ENCODE measurements around the gene AHRR. TPM values are rescaled to one million over a fixed set of nuclear protein-coding genes. Genes with fewer than 3 reads are reported as not detected.
"Not testable (repeated sequence)": the region's sequence is repeated elsewhere in the genome, so short reads cannot be mapped to it uniquely, and the experiment has no call there.

The AHRR gene
- polyA plus RNA-seq, 10 donors, result 0.98 to 6.1 (median 2.4) TPM

- DNase-seq, result no peak
Measured at GRCh38 chr5:377326-377981, 55.9 kb downstream of the AHRR start.

- DNase-seq, result peak in 1 of 3 donors; percentile 38
Measured at GRCh38 chr5:378301-378891, 56.9 kb downstream of the AHRR start.

GRCh38 chr5:378976-379742 is 57.6 kb downstream of the AHRR start:
- no peak for DNase-seq

- DNase-seq, result no peak
Measured at GRCh38 chr5:380701-381309, 59.3 kb downstream of the AHRR start.

GRCh38 chr5:383066-383465 is 61.6 kb downstream of the AHRR start:
- no peak for DNase-seq

GRCh38 chr5:383621-384020 is 62.1 kb downstream of the AHRR start:
- DNase-seq, result no peak

GRCh38 chr5:384576-384975 is 63.1 kb downstream of the AHRR start:
- not testable (repeated sequence) for DNase-seq

- DNase-seq, result no peak
Measured at GRCh38 chr5:385321-385720, 63.8 kb downstream of the AHRR start.

GRCh38 chr5:386432-387341 is 65.2 kb downstream of the AHRR start:
- no peak for DNase-seq

GRCh38 chr5:387491-388265 is 66.2 kb downstream of the AHRR start:
- DNase-seq, result no peak

- DNase-seq, result no peak
Measured at GRCh38 chr5:388266-389196, 67.0 kb downstream of the AHRR start.

- no peak for DNase-seq
Measured at GRCh38 chr5:389197-389821, 67.8 kb downstream of the AHRR start.

- no peak for DNase-seq
Measured at GRCh38 chr5:389891-390622, 68.5 kb downstream of the AHRR start.

GRCh38 chr5:390623-391491 is 69.3 kb downstream of the AHRR start:
- DNase-seq, result no peak

- peak in 1 of 3 donors; percentile 46 for DNase-seq
Measured at GRCh38 chr5:392431-392988, 71.0 kb downstream of the AHRR start.

- DNase-seq, result no peak
Measured at GRCh38 chr5:393846-394275, 72.3 kb downstream of the AHRR start.

GRCh38 chr5:394671-395155 is 73.2 kb downstream of the AHRR start:
- peak in 1 of 3 donors; percentile 22 for DNase-seq

All from muscle of back (tissue), 11 donors.